ENCODE measurements around the gene VAMP8. TPM values are rescaled to one million over a fixed set of nuclear protein-coding genes. Genes with fewer than 3 reads are reported as not detected.
A peak's percentile ranks its signal among the peaks of the same experiment; 100 is the strongest.

VAMP8 gene
- 100 to 1,000 TPM in 4 of 6 donors, 10 to 100 TPM in 2; 62.8 to 289 (median 154) TPM for total RNA-seq

- no peaks in the 10 kb centered on the region for H3K9me3 ChIP-seq
- 5 to 7% methylated on average over 17 to 19 of the region's 19 CpGs for WGBS, 2 donors
- H3K36me3 ChIP-seq, result peaks cover 0 to 15% (median 9%) of the 10 kb centered on the region in 4 donors
- H3K27ac ChIP-seq, result peak within 1 kb of the TSS; percentile 90 to 97 (median 96)
- peaks cover 41 to 72% (median 59%) of the 10 kb centered on the region in 4 donors for H3K4me1 ChIP-seq
- ATAC-seq (ENCODE audit: low FRiP score in 2 of 2) (peak; percentile 80 to 88), DNase-seq (peak; percentile 75 to 93)
- H3K27me3 ChIP-seq, result no peaks in the 10 kb centered on the region
- TF ChIP-seq EP300 (IDR thresholded peaks at IDR 0.05) (no peak), POLR2A (IDR thresholded peaks at IDR 0.05) (peak in 2 of 4 donors; percentile 61 to 74), CTCF (IDR thresholded peaks at IDR 0.05) (no peak), POLR2AphosphoS5 (IDR thresholded peaks at IDR 0.05) (peak in 1 of 2 donors; percentile 63)
- H3K4me3 ChIP-seq, result peak within 1 kb of the TSS; percentile 5 to 60 (median 54)
Measured at GRCh38 chr2:85577386-85578242, at the start of gene VAMP8. Gene VAMP8 (plus strand): TSS chr2:85577586. CDS start chr2:85577647, 61 bp downstream.

- Histone ChIP-seq H3K9me3 (no peaks in the 10 kb centered on the region), H3K27ac (no peak overlapping the region), H3K4me3 (no peak overlapping the region), H3K4me1 (peaks cover 0 to 5% (median 3%) of the 10 kb centered on the region in 4 donors), H3K27me3 (no peaks in the 10 kb centered on the region), H3K36me3 (no peaks in the 10 kb centered on the region)
- no peak for ATAC-seq (ENCODE audit: low FRiP score in 2 of 2)
- no peak for TF ChIP-seq CTCF (IDR thresholded peaks at IDR 0.05)
- TF ChIP-seq EP300 (IDR thresholded peaks at IDR 0.05), result no peak
- TF ChIP-seq POLR2A (IDR thresholded peaks at IDR 0.05), result no peak
- TF ChIP-seq POLR2AphosphoS5 (IDR thresholded peaks at IDR 0.05), result no peak
- DNase-seq, result no peak
Measured at GRCh38 chr2:85527787-85528186, 49.6 kb upstream of the VAMP8 start.

- no peak overlapping the region for H3K27ac ChIP-seq
- TF ChIP-seq EP300 (IDR thresholded peaks at IDR 0.05) (no peak), CTCF (IDR thresholded peaks at IDR 0.05) (no peak)
- H3K4me3 ChIP-seq, result no peak overlapping the region
- peaks cover 0 to 5% (median 3%) of the 10 kb centered on the region in 4 donors for H3K4me1 ChIP-seq
- no peak for ATAC-seq (ENCODE audit: low FRiP score in 2 of 2)
- 82% methylated on average over 2 of the region's 2 CpGs; no CpG with 5 or more reads in 1 of the 2 donors for WGBS, 2 donors
- no peak for DNase-seq
- H3K9me3 ChIP-seq, result no peaks in the 10 kb centered on the region
- H3K27me3 ChIP-seq, result no peaks in the 10 kb centered on the region
- H3K36me3 ChIP-seq, result no peaks in the 10 kb centered on the region
Measured at GRCh38 chr2:85528355-85528754, 49.0 kb upstream of the VAMP8 start.

GRCh38 chr2:85529809-85530208, 47.6 kb upstream of the VAMP8 start:
- no peaks in the 10 kb centered on the region for H3K9me3 ChIP-seq
- ATAC-seq (ENCODE audit: low FRiP score in 2 of 2), result no peak
- DNase-seq, result no peak
- no peak overlapping the region for H3K27ac ChIP-seq
- H3K27me3 ChIP-seq, result no peaks in the 10 kb centered on the region
- H3K4me3 ChIP-seq, result no peak overlapping the region
- H3K36me3 ChIP-seq, result no peaks in the 10 kb centered on the region
- whole genome bisulfite sequencing, 2 donors, result 96 to 100% methylated on average over 1 of the region's 1 CpG
- H3K4me1 ChIP-seq, result peaks cover 0 to 5% (median 0%) of the 10 kb centered on the region in 4 donors
- TF ChIP-seq POLR2A (IDR thresholded peaks at IDR 0.05), result no peak
- no peak for TF ChIP-seq POLR2AphosphoS5 (IDR thresholded peaks at IDR 0.05)
- TF ChIP-seq EP300 (IDR thresholded peaks at IDR 0.05), result no peak
- TF ChIP-seq CTCF (IDR thresholded peaks at IDR 0.05), result no peak
